Stimulated activated CD4-positive, alpha-beta T cell treated with anti-CD3 and anti-CD28 coated beads, Interleukin-1b, Interleukin-23, amount 100 ng/mL, for 4 hours (primary cell): ENCODE data around the gene FCN1.
"Not testable (repeated sequence)": the region's sequence is repeated elsewhere in the genome, so short reads cannot be mapped to it uniquely, and the experiment has no call there.

Experiments used
- DNase-seq, 2 donors: peaks; one replicate each; pipeline ENCODE4 v3.0.0-alpha.2; 2020; ENCODE audit warnings: low read depth in 2 of 2

The FCN1 gene

GRCh38 chr9:134871697-134872340 is 45.9 kb downstream of the FCN1 start:
- no peak for DNase-seq

DNA sequence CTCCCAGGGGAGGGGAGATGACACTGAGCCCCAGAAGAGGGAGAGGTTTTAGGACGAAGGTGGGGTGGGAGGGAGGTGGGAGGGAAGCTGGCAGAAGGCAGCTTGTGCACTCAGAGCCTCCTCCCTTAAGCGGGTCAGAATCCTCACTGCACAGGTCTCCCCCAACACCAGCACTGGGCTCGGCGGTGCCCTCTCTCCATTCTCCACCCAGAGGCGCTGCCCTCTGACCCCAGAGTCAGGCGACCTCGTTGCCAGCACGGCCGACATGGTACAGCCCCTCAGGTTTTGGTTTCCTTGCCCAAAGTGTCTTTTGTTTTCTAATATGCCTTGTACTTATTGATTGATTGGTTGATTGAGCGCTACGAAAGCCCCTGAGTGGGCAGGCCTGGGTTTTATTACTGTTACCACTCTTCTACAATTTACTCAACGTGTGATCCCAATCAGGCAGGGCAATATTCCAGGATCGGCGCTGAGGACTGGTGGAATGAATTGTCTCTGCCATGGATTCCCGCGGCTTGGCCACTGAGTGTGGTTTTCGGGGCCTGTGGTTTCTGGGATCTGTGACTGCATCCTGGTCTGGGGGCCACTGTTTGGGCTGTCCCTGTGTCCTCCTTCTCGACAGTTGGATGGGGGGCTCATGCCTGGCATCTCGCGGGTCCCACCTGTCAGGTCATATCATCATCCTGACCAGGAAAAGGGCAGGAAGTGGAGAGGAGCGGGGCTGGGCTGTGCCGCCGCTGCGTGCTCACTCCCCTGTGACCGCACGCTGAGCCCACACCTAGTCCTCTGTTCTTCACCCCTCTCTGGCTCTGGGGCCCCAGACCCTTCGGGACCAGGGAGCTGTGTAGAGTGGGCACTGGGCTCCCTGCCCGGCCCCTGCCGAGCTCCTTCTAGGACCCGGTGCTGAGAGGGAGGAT is 46.7 kb downstream of the FCN1 start:
- no peak for DNase-seq

GRCh38 chr9:134870301-134870694 is 47.4 kb downstream of the FCN1 start:
- no peak for DNase-seq

GRCh38 chr9:134869554-134870300 is 48.0 kb downstream of the FCN1 start:
- no peak for DNase-seq

DNA sequence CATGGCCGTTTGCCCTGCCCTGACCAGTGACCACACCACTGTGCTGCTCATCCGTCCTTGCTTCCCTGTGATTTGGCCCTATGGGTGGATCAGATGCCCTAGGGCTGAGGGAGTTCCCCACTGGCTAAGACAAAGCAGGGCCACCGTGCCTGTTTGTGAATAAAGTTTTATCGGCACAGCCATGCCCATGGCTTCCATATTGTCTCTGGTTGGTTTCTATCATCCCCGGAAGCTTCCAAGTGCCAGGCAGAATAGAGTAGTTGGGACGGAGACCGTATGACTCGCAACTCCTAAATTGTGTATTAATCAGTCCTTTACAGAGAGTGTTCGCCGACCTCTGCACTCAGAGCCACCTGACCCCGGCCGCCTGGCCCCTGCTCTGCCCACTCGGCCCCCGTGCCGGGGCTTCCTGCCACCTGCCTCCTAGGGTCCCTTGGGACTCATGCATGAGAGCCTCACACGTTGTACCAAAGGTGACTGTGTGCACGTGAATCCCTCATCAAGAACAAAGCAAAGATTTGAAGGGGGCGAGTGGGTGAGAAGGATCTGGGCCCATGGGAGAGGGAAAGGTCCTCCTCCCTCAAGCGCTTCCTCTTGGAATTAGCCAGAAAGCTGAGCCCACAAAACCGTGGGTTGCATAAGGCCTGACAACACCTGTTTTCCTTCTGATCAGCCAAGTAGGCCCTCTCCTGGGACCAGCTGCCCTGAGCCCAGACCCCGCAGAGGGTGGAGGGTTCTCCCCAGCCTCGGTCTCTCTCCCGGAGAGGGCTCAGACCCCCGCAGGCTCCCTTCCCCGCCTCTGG is 48.8 kb downstream of the FCN1 start:
- no peak for DNase-seq

GRCh38 chr9:134867917-134868750 is 49.6 kb downstream of the FCN1 start:
- DNase-seq: no peak

DNA sequence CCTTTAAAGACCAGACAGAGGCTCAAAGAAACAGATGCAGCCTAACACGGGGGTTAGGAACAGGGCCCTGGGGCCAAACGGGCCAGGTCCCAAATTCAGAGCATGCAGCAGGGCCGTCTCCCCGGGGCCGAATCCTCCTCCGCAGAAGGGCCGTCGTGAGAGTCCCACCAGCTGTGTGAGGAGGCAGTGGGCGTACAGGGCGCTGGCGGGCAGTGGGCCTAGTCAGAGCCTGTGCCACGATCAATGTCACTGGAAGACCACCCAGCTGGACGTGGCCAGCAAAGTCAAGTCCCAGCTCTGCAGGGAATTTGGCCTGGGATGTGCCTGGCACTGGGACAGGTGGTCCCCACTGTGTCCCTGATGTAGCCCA is 52.9 kb downstream of the FCN1 start:
- no peak for DNase-seq

- no peak for DNase-seq
These were observed 53.5 kb downstream of the FCN1 start for GRCh38 chr9:134863941-134864820.

DNA sequence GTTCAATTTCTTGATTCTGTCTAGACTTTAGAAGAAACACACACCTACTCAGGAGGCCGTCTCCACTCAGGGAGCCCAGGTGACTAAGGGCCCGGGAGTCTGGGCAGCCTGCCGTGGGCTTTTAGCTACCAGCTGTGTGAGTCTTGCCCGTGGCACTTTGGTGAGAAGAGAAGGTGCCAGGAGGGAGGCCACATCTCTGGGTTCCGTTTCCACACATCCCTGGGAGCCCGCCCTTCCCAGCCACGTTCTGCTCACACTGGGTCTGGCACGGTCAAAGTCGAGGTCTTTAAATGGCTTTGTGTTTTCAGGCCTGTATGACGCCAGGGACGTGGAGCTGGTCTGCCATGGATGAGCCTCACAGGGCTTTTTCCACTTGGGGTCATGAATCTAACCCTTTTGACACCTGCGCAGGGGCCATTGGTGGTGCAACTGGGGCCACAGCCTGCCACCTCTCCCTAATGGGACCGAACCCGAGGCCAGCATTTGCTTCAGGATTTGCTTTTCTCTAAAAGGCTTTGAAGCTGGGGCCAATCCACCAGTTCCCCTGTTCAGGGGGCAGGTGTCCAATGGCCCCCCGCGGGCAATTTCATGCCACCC is 54.3 kb downstream of the FCN1 start:
- no peak for DNase-seq

DNA sequence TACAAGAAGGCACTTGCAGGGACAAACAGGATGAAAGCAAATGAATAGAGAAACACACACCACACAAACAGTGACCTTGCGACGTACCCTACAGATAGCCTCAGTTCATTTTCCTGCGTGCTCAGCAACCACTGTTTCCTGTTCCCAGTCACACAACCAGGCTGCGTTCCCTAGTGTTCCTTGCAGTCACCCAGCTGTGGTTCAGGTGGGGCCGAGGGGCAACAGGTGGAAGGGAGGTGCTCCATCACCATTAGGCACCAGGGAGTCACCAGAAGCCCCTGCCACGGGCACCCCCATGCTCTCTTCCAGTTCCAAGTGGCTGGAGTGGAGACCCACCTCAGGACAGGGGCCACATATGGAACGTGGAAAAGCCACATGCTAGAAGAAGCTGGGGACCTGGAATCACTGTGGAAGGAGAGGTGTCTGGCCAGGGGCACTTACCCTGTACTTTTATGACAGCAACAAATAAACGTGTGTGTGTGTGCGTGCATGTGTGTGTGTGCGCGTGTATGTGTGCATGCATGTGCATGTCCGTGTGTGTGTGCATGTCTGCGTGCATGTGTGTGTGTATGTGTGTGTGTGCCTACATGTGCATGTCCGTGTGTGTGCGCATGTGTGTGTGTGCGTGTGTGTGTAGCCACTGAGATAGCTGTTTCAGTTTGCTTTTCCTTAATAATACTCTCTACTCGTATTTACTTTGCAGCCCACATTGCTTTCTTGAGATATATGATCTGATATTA is 55.9 kb downstream of the FCN1 start:
- no peak for DNase-seq

- no peak for DNase-seq
These were observed 57.2 kb downstream of the FCN1 start for GRCh38 chr9:134860510-134860909.

GRCh38 chr9:134858051-134858841 is 59.5 kb downstream of the FCN1 start:
- DNase-seq: no peak

DNA sequence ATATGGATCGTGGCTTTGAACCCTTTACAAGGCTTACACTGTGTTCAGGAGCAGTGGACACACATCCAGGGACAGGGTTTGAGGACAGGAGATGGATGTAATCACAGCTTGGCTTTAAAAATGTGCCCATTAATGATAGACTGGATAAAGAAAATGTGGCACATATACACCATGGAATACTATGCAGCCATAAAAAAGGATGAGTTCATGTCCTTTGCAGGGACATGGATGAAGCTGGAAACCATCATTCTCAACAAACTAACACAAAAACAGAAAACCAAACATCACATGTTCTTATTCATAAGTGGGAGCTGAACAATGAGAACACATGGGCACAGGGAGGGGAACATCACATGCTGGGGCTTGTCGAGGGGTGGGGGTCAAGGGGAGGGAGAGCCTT is 60.3 kb downstream of the FCN1 start:
- DNase-seq: not testable (repeated sequence)

- DNase-seq: no peak
These were observed 61.8 kb downstream of the FCN1 start for GRCh38 chr9:134855900-134856377.
